ENCODE measurements around the gene SUPT20HL1. TPM values are rescaled to one million over a fixed set of nuclear protein-coding genes. Genes with fewer than 3 reads are reported as not detected.

SUPT20HL1 gene
- total and polyA plus RNA-seq, 10 of the 15 experiments (the other 5 are each of a cell fraction or from before 2014, with no cell fraction given): not detected

DNA sequence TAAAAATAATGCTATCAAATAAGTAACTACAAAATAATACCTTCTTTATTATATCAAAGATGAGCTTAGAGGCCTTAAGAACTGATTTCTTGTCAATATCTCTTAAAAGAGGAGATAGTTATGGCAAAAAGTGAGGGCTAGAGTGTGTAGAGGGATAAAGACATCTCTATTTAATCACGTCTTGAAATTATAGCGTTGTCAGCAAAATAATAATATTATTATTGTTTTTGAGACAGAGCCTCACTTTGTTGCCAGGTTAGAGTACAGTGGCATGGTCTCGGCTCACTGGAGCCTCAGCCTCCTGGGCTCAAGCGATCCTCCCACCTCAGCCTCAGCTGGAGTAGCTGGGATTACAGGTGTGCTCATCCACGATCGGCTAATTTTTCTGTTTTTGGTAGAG lies 18.3 kb downstream of the SUPT20HL1 start:
- Histone ChIP-seq H3K9me3 (replicated peaks; ENCODE audit: control insufficient read depth, insufficient read depth, low read length) (no peaks in the 10 kb centered on the region), H3K4me1 (ENCODE audit: control insufficient read depth, insufficient read depth, low read length) (no peaks in the 10 kb centered on the region), H3K9ac (ENCODE audit: control insufficient read depth, insufficient read depth, low read length) (no peak overlapping the region), H3K27ac (ENCODE audit: control insufficient read depth, insufficient read depth) (no peak overlapping the region), H3K79me2 (ENCODE audit: control insufficient read depth, insufficient read depth, low read length) (no peaks in the 10 kb centered on the region), H3K4me3 (no peak overlapping the region), H4K20me1 (ENCODE audit: control insufficient read depth, insufficient read depth) (no peaks in the 10 kb centered on the region), H3K27me3 (replicated peaks in 1 of 2; ENCODE audit: control insufficient read depth in 2 of 2, insufficient read depth in 2 of 2, low read length in 1 of 2) (no peaks in the 10 kb centered on the region), H3K4me2 (ENCODE audit: control insufficient read depth, insufficient read depth) (no peak overlapping the region), H2AFZ (ENCODE audit: control insufficient read depth, low read depth, low read length) (no peak overlapping the region), H3K36me3 (ENCODE audit: control insufficient read depth in 2 of 2, insufficient read depth in 2 of 2, low read length in 1 of 2) (no peaks in the 10 kb centered on the region)
- ChIA-PET POLR2A (no interaction called here), CTCF (no interaction called here), SMC1A (ENCODE audit: uncharacterized antibody, unreplicated experiment) (no interaction called here), RAD21 (ENCODE audit: unreplicated experiment) (no interaction called here)
- 14% methylated on average over 6 of the region's 6 CpGs for WGBS (ENCODE audit: insufficient coverage, insufficient replicate concordance, low lambda C conversion rate, missing lambda C conversion rate)
- BruUV-seq (replicated peaks): no TSS peak
- no peak for ATAC-seq
- in situ Hi-C loops (cut with MboI): loop anchor here (10.0 kb wide), 1 partner anchor 766 kb away; no protein-coding TSS in a partner anchor
- TF ChIP-seq, protein P1, sequence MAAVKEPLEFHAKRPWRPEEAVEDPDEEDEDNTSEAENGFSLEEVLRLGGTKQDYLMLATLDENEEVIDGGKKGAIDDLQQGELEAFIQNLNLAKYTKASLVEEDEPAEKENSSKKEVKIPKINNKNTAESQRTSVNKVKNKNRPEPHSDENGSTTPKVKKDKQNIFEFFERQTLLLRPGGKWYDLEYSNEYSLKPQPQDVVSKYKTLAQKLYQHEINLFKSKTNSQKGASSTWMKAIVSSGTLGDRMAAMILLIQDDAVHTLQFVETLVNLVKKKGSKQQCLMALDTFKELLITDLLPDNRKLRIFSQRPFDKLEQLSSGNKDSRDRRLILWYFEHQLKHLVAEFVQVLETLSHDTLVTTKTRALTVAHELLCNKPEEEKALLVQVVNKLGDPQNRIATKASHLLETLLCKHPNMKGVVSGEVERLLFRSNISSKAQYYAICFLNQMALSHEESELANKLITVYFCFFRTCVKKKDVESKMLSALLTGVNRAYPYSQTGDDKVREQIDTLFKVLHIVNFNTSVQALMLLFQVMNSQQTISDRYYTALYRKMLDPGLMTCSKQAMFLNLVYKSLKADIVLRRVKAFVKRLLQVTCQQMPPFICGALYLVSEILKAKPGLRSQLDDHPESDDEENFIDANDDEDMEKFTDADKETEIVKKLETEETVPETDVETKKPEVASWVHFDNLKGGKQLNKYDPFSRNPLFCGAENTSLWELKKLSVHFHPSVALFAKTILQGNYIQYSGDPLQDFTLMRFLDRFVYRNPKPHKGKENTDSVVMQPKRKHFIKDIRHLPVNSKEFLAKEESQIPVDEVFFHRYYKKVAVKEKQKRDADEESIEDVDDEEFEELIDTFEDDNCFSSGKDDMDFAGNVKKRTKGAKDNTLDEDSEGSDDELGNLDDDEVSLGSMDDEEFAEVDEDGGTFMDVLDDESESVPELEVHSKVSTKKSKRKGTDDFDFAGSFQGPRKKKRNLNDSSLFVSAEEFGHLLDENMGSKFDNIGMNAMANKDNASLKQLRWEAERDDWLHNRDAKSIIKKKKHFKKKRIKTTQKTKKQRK (IDR thresholded peaks at IDR 0.05; ENCODE audit: low read depth, low read length): no peak
- TF ChIP-seq HDAC6 (IDR thresholded peaks at IDR 0.05; ENCODE audit: unreplicated experiment) (no peak), RB1 (IDR thresholded peaks at IDR 0.05; ENCODE audit: borderline replicate concordance) (no peak), EZH2 (IDR thresholded peaks at IDR 0.05; ENCODE audit: borderline replicate concordance, control insufficient read depth, low read depth, low read length) (no peak), MTA2 (IDR thresholded peaks at IDR 0.05; ENCODE audit: low read depth) (no peak), DPF2 (IDR thresholded peaks at IDR 0.05) (no peak), RAD21 (IDR thresholded peaks at IDR 0.05; ENCODE audit: insufficient read depth, low read depth, low read length) (no peak), MYB (IDR thresholded peaks at IDR 0.05; ENCODE audit: borderline replicate concordance, low read depth, low read length) (no peak), KDM1A (IDR thresholded peaks at IDR 0.05; ENCODE audit: borderline replicate concordance) (no peak)
- TF ChIP-seq, protein P2, sequence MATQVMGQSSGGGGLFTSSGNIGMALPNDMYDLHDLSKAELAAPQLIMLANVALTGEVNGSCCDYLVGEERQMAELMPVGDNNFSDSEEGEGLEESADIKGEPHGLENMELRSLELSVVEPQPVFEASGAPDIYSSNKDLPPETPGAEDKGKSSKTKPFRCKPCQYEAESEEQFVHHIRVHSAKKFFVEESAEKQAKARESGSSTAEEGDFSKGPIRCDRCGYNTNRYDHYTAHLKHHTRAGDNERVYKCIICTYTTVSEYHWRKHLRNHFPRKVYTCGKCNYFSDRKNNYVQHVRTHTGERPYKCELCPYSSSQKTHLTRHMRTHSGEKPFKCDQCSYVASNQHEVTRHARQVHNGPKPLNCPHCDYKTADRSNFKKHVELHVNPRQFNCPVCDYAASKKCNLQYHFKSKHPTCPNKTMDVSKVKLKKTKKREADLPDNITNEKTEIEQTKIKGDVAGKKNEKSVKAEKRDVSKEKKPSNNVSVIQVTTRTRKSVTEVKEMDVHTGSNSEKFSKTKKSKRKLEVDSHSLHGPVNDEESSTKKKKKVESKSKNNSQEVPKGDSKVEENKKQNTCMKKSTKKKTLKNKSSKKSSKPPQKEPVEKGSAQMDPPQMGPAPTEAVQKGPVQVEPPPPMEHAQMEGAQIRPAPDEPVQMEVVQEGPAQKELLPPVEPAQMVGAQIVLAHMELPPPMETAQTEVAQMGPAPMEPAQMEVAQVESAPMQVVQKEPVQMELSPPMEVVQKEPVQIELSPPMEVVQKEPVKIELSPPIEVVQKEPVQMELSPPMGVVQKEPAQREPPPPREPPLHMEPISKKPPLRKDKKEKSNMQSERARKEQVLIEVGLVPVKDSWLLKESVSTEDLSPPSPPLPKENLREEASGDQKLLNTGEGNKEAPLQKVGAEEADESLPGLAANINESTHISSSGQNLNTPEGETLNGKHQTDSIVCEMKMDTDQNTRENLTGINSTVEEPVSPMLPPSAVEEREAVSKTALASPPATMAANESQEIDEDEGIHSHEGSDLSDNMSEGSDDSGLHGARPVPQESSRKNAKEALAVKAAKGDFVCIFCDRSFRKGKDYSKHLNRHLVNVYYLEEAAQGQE (IDR thresholded peaks at IDR 0.05; ENCODE audit: low read depth, low read length): no peak
- TF ChIP-seq, protein P3, sequence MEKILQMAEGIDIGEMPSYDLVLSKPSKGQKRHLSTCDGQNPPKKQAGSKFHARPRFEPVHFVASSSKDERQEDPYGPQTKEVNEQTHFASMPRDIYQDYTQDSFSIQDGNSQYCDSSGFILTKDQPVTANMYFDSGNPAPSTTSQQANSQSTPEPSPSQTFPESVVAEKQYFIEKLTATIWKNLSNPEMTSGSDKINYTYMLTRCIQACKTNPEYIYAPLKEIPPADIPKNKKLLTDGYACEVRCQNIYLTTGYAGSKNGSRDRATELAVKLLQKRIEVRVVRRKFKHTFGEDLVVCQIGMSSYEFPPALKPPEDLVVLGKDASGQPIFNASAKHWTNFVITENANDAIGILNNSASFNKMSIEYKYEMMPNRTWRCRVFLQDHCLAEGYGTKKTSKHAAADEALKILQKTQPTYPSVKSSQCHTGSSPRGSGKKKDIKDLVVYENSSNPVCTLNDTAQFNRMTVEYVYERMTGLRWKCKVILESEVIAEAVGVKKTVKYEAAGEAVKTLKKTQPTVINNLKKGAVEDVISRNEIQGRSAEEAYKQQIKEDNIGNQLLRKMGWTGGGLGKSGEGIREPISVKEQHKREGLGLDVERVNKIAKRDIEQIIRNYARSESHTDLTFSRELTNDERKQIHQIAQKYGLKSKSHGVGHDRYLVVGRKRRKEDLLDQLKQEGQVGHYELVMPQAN (conservative IDR thresholded peaks at IDR 0.05): no peak
- intact Hi-C loops (cut with micrococcal nuclease; ENCODE audit: unreplicated experiment): no loop called here
- no peak for DNase-seq (ENCODE audit: low read depth, low spot score)
- FAIRE-seq: no peak
